NOMO-1 (cell line): ENCODE results near the gene ORC1.
"Not testable (repeated sequence)": the region's sequence is repeated elsewhere in the genome, so short reads cannot be mapped to it uniquely, and the experiment has no call there.

ENCODE experiments used
- DNase-seq, 2 experiments: peaks; one replicate each; lab custom pipeline; 2025; ENCODE audit not compliant: unreplicated experiment in 2 of 2; lab: John Stamatoyannopoulos, UW

The ORC1 gene

DNA sequence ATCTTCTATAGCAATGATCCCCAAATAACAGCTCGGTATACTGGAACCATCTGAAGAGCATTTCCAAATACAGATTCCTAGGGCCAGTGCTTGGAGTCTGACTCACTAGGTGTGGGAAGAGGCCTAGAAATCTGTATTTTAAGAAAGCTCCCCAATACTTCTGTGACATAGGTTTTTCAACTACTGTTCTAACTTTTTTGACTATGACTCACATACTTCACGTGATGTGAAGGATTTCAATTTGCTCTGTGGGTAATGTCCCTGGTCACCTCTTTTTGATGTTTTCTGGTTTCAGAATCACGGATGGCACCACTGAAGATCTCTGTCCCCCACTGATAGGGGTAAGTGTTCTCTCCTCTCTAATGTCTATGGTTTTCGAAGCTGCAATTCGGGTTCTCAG is 11.0 kb downstream of the ORC1 start:
- DNase-seq: no peak

GRCh38 chr1:52386458-52386857 is 17.8 kb downstream of the ORC1 start:
- no peak for DNase-seq

- DNase-seq: no peak
Measured at GRCh38 chr1:52385376-52385775, 18.8 kb downstream of the ORC1 start.

GRCh38 chr1:52369851-52370250 is 34.4 kb downstream of the ORC1 start:
- not testable (repeated sequence) for DNase-seq

DNA sequence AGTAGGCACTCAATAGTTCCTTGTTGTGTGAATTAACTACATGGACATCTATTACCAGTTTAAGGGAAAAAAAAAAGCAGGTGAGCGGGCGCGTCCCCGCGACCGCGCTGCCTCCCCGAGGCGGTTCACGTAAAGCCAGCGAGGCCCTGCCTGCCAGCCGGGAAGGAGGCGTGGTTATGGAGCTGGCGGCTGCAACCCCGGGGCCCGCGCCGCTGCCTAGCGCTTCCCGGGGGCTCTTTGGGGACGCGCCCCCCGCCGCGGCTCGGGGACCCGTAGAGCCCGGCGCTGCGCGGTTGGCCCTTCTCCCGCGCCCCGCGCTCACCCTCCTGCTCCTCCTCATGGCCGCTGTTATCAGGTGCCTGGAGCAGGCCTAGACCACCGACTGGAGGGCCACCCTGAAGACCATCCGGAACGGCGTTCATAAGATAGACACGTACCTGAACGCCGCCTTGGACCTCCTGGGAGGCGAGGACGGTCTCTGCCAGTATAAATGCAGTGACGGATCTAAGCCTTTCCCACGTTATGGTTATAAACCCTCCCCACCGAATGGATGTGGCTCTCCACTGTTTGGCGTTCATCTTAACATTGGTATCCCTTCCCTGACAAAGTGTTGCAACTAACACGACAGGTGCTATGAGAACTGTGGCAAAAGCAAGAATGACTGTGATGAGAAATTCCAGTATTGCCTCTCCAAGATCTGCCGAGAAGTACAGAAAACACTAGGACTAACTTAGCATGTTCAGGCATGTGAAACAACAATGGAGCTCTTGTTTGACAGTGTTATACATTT is 35.6 kb downstream of the ORC1 start:
- DNase-seq: no peak

- DNase-seq: no peak
Measured at GRCh38 chr1:52367272-52367671, 37.0 kb downstream of the ORC1 start.

DNA sequence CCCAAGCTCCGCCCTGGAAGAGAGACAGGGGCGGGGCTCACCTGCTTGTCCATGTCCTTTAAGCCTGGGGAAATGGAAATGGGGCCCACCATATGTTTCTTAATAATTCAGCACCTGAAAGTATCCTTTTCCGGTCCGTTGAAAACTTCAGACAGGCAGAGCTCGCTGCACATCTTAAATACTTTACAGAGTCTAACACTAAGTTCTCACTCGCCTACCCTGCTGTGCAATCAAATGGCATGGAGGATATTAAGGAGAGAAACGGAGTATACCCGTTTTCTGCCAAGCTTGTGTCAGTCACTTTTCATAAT is 37.8 kb downstream of the ORC1 start:
- no peak for DNase-seq

DNA sequence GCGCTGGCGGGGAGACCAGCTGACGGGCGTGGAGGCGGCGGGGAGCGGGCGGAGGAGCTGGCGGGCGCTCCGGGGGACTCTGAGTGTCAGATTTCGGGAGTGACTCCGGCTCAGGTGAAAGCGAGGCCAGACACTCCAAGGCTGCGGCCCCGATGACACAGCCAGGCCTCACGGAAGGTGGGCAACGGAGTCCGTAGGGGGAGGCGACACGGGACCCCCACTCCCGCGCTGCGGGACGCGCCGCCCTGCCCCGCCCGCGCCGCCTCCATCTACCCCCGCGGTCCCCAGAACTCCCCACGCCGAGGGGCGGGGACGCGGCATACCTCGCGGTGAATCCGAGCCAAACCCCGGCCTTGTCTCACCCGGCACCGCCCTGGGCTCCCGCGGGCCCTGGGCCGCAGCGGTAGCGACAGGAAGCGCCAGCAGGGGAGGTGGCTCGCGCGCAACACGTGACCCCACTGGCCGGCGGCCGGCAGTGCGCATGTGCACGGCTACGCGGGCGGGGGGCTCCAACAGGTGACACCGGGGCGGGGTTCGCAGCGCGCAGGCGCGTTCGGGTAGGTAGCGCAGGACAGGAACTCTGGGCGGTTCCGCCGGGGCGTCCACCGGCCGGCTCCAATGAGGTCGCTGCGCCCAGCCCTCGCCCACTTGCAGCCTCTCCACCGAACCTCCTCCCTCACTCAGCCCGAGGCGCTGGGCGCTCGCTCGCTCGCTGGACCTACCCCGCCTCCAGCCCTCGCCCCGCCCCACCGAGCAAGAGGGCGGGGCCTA is 38.3 kb downstream of the ORC1 start, which contains the start of gene CC2D1B:
CC2D1B (minus strand) TSS at position 460 of the 771 bp plus-strand sequence. CDS start 1,585 bp downstream, outside the sequence.
- DNase-seq: peak; percentile 97

DNA sequence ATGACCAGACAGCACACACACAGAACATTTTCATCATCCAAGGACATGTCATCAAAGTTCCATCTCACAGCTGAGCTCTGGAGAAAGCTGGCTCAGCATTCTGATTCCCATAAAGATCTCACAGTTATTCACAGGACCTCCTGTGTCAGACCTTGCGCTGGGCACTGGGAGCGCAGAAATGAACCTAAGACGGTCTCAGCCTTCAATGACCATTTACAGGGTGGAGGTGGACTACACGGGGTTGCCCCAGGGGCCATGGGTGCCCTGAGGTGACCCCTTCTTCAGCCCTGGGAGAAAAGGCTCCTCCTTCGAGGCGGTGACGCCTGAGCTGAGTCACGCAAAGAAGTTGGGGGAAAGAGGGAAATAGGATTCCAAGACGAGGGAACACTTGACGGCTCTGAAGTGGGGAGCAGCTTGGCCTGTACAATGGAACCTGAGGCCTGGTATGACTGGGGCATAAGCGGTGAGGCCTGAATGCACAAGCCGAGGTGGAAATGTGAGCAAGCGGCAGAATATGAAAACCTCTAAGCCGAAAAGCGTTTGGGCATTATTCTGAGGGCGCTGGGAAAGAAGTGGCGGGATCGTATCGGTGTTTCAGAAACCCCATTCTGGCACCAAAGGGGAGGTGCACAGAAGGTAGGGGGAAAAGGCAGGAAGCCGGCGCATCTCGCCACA is 39.0 kb downstream of the ORC1 start:
- peak in 1 of 2 experiments; percentile 19 for DNase-seq

- no peak for DNase-seq
Measured at GRCh38 chr1:52364235-52364839, 39.9 kb downstream of the ORC1 start.

GRCh38 chr1:52360595-52360968 is 43.6 kb downstream of the ORC1 start:
- no peak for DNase-seq

- no peak for DNase-seq
Measured at GRCh38 chr1:52359676-52360594, 44.3 kb downstream of the ORC1 start.

DNA sequence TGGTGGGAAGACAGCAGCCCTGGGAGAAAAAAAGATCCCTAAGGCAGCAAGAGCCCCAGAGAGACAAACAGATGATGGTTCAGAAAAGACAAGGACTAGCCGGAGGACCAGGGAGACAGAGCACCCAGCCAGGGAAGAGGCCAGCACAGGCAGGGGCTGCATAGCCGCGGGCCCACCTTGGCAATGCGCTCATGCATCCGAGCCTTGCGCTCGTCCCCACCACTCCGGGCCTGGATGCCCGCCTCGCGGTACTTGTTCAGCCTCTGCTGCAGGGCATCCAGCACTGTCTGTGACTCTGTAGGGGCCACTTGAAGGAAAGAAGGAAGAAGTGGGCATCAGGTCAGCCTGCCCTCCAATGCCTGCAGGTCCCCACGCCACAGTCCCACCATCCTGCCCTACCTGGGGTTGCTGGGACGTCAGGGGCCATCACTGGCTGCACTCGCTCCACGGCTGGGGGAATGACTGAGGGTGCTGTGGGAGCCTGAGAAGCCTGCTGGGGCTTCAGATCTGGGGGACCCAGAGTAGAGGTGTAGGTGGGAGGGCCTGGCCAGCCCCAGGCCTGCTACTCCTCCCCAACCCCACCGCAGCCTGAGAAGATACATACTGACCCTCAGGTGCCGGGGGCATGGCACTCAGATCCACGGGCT is 45.2 kb downstream of the ORC1 start:
- no peak for DNase-seq

DNA sequence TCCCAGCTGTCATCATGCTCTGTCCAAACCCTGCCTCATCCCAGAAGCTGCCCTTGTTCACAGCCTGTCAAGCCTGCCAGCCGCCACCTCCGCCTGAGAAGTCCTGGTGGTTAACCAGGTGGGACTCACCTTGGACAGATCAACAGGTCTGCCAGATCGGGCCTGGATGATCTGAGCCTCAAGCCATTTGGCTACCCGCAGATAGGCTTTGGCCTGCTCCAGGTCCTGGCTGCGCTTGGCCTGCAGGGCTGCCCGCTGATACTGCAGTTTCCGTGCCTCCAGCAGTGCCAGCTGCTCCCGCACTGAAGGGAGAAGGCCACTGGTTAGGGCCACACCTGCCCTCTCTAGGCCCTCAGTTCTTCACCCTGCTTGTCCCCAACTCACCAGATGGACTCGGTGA is 46.8 kb downstream of the ORC1 start:
- no peak for DNase-seq

DNA sequence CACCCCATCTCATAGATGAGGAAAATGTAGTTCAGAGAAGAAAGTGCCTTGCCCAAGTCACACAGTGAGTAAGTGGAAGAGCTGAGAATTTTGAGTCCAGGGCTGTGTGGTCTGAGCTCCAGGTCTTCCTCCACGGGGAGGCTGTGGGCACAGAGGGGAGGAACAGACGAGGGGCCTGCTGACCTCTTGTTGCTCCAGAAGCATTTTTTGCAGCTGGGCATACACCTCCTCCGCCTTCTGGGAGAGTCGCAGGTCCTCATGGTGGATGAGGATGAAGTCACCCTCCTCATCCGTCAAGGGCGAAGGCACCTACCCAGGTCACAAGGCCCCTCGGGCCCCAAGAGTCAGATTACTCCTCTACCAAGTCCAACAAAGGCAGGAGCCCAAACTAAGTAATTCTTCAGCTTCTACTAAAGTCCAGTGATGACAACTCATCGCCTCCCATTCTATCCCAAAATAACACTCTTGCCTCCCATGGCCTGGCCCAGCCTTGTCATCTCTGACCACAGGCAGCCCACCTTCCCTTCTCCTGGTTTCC is 47.3 kb downstream of the ORC1 start:
- no peak for DNase-seq

DNA sequence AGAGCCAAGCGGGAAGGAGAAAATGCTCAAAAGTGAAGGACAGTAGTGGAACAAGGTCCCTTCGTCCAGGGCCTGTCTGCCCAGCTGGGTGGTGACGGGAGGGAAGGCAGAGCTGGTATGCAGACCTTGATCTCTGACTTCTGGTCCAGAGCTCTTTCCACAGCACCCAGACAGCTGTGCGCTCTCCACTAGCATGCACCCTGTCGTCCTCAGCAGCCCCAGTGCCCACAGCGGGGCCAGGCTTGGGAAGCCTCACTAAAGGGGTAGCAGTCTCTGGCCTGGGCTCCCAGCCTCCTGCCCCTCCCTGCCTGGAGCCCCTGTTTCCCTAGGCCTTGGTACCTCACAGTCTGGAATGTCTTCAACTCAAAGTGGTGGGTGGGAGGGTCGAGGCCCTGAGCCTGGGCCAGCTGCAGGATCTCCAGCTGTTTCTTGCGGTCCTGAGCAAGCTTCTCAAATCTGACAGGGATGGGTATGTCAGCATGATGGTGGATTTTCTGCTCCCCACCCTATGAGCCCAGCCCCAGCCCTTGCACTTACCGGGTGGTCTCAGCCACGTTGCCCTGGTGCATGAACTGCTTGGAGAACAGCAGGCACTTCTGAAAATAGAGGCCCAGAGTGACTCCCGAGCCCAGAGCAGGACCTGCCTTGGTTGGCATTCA is 48.2 kb downstream of the ORC1 start:
- DNase-seq: no peak

- DNase-seq: no peak
Measured at GRCh38 chr1:52355436-52355835, 48.8 kb downstream of the ORC1 start.

- DNase-seq: no peak
Measured at GRCh38 chr1:52352690-52353089, 51.5 kb downstream of the ORC1 start.

DNA sequence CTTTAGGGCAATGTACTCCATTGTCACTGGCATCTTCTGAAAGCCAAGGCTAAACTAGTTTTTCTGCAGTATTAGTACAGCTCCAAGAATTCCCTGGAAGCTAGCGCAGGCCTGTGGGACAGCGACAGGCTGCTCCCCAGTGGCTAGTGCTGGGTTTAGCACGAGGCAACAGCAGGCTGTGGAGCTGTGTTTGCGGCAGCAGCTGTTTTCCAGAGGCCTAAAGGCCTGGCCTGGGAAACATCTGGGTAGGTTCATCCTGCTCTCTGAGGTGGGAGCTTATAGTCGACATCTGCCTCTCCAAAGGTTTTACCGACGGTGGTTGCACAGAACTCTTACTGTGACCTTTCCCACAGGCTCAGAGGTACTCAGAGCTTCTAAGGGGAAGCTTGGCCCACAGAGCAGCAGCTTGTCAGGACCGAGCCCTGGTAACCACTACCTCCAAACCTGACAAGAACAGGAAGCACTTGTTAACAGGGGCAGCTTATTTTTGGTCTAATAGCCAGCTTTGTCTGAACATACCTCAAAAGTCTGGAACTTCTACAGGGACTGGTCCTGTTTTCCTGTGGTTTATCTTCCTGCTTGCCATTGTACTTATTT is 55.4 kb downstream of the ORC1 start:
- DNase-seq: no peak
